ENCODE results near the gene COBL.

Gene COBL

DNA sequence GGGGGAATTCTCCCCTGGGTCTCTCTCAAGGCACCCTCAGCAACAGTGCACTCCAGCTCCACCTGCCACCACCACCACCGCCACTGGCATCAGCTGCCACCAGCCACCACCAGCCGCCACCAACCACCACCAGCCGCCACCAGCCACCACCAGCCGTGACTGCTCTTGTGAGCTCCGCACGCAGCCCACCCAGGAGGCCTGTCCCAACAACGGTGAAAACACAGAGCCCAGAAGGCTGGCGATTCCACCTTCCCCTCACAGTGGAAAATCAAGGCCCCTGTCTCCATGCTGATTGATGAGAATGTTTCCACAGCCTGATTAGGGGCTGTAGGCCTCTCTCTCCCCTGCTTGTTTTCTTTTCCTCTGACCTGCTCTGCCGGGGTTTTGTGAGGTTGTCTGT, 41.1 kb downstream of the COBL start:
- DNase-seq (ENCODE audit: low spot score) = no peak

DNA sequence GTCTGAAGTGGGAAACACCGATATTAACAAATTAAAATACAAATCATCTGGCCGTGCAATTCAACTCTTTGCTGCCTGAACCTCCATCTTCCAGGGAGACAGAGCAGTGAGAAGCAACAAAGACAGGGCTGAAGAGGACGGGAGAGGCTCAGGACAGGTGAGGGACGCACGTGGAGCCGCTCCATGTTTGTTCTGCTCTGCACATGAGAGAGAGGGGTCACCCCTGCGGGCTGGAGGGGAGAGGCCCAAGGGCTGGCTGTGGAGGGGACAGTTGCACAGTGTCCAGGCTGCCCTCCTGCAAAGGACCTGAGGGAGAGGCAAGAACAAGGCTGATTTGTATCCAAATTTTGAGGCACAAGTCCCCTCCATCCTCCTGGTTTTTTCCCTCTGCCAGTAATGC, 41.7 kb downstream of the COBL start:
- no peak for DNase-seq (ENCODE audit: low spot score)

- no peak for DNase-seq (ENCODE audit: low spot score)
Measured at GRCh38 chr7:51274001-51274400, 42.6 kb downstream of the COBL start.

DNA sequence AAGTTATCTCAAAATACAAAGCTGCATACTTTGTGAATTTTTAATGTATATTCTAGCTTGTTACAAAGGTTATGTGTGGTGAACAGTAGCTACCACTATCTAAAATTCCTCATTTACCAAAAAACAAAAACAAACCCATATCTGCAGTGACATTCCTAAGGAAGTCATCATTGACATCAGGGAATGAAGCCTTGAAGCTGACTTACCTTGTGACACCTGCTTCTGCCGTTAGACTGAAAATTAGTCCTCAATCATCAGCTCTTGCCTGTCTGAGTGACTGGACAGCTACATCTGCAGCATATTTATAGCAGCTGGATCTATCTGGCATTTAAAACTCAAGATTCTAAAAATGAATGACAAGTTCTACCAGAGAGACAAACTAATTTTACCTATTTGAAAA, 43.2 kb downstream of the COBL start:
- no peak for DNase-seq (ENCODE audit: low spot score)

- DNase-seq (ENCODE audit: low spot score) = no peak
Measured at GRCh38 chr7:51270965-51271364, 45.6 kb downstream of the COBL start.

GRCh38 chr7:51269911-51270310, 46.7 kb downstream of the COBL start:
- no peak for DNase-seq (ENCODE audit: low spot score)

DNA sequence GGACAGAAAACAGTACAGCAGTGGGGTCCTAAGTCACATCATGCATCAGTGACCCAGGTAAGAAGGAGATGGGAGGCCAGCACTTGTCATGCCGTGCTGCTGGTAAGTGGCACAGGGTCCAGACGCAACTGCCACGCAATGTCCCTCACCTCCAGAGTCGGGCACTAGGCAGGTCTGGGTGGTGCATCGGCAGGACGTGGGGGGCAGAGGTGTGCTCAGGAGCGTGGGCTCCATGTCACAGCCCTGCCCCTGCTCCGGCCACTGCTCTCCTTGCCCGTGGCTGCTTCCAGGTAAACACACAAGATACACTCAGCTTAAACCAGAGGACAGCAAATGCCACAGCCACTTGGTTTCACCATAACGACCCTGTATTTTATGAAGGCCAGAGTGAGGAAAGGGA, 47.3 kb downstream of the COBL start:
- no peak for DNase-seq (ENCODE audit: low spot score)

DNA sequence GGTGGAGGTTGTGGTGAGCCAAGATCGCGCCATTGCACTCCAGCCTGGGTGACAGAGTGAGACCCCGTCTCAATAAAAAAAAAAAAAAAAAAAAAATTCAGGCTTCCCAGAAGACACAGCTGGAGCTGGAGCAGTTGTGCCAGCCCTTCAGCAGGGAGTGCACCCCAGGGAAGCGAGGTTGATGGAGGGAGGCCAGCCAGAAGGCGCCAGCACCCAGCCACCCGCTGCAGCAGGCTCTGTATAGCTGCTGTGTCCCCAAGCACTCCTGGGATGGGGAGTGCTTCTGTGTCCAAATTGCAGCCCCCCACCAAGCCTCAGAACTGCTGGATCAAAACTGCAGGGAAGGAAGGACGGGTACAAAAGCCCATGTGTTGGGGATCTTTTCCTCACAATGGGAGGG, 47.8 kb downstream of the COBL start:
- no peak for DNase-seq (ENCODE audit: low spot score)

GRCh38 chr7:51267169-51267568, 49.4 kb downstream of the COBL start:
- no peak for DNase-seq (ENCODE audit: low spot score)

GRCh38 chr7:51265066-51265907, 51.3 kb downstream of the COBL start:
- DNase-seq (ENCODE audit: low spot score) = no peak

DNA sequence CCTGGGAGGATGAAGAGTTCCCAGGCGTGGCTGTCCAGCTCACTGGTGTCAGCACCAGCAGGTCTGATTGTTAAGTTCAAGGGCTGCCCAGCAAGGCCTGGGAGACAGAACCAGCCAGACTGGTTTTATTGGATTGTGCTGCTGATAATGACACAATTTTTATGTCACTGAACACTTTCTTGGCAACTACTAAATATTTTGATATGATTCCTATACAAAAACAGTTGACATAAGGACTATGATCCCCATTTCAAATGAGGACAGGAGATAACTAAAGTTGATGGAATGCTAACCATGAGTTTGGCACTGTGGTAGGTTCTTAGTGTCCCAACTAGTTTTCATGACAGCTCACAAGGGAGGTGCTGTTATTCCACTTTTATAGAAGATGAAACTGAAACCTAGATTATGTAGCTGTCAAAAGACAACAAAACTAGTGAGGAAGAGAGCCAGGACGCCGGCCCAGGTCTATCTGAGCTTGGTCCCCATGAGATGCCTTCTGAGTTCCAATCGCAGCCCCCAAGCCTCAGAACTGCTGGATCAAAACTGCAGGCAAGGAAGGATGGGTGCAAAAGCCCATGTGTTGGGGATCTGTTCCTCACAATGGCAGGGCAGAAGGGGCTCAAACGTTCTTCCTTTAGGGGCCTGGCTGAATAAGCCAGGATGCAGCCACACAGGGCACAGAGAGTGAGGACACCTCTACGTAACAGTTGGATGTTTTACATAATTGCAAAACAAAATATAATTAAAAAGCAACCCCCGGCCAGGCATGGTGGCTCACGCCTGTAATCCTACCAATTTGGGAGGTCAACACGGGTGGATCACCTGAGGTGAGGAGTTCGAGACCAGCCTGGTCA, 52.8 kb downstream of the COBL start:
- DNase-seq (ENCODE audit: low spot score) = peak; percentile 56

- no peak for DNase-seq (ENCODE audit: low spot score)
Measured at GRCh38 chr7:51262796-51263531, 53.6 kb downstream of the COBL start.

DNA sequence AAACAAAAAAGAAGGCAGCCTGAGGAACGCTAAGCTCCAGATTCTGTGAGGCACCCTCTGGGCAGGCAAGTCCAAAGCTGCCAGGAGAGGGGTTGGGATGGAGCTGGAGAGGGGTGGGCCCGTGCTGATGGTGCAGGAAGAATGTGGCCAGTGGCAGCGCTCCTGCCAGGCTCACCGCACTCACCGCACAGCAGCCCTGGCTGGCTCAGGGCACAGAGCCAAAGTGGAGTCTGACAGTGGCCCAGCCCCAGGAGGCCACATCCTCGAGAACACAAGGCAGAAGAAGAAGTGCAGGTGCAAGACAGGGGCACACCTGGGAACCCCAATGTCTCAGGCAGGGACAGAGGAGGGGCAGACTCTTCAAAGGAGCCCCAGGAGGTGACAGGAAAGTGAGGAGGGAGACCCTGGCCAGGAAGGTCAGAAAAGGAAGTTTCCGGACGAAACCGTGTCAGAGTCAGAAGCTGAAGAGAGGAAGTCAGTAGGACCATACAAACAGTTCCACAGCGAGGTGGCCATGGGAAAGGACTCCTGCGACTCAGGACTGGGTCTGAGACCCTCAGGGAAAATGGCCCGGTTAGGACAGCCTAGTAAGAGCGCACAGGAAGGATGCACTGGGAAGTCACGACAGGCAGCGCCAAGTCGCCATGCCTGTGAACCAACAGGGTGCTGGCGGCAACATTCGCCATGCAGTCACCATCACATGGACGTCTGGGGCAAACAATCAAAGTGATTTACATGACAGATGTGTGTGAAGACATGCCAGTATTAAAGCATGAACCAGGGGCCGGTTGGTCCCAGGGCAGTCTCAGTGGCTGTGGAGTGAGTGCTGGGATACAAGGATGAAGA, 54.4 kb downstream of the COBL start:
- DNase-seq (ENCODE audit: low spot score) = no peak

DNA sequence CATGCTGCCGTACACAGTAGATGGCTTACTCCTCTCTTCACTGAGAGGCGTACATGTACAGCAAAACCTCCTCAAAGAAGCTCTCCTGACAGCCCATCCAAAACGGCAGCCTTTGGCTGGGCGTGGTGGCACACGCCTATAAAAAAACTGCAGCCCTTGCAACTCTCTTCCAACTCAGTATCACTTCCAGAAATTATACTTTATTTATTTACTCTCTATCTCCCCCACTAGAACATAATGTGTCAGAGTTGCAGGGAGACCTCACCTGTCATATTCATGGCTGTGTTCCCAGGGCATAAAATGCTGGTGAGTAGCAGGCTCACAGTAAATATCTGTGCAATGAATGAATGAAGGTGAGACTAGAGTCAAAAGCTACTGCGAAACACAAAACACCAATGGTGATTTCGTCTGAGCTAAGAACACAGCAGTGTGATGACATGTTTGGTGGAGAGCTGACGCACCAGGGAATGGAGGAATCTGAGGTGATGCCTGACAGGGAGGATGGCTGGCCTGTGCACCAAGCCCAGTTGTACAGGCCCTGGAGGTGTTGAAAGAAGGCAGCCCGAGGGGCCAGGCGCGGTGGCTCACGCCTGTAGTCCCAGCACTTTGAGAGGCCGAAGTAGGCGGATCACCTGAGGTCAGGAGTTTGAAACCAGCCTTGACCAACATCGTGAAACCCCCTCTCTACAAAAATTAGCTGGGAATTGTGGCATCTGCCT, 55.3 kb downstream of the COBL start:
- DNase-seq (ENCODE audit: low spot score) = no peak

DNA sequence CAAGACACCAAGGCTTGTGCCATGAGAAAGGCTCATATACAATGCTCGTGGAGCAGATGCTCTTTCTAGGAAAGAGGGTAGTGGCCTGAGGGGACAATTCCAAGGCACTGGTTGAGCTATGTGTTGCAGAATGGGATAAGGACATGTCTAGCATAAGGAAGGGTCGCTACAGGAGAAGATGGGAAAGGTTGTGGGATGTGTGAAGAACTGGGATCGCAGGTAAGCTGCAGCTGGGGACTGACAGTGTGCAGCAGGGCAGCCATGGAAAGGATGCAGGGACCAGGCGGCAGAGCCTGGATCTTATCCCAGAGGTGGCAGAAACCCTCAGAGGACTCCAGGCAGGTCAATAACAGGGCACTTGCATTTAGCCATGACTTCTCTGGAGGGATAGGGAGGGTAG, 56.1 kb downstream of the COBL start:
- no peak for DNase-seq (ENCODE audit: low spot score)

GRCh38 chr7:51259766-51260165, 56.8 kb downstream of the COBL start:
- DNase-seq (ENCODE audit: low spot score) = no peak

DNA sequence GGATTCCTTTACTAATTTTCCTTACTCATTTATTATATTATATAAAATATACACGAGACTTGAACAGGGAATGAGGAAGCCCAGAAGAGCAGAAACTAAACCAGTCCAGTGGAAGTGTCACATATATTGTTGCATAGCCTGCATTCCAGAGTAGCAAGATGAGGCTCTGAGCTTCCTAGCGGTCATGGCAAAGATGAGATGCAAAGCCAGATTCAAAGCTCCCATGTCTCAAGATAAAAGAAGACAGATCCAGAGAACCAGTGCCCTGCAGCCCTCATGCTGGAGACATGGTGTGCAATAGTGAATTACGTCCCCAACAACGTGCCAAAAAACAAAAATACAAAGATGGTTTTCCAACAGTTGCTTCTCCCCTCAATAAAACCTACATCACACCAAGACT, 59.7 kb downstream of the COBL start:
- no peak for DNase-seq (ENCODE audit: low spot score)

DNA sequence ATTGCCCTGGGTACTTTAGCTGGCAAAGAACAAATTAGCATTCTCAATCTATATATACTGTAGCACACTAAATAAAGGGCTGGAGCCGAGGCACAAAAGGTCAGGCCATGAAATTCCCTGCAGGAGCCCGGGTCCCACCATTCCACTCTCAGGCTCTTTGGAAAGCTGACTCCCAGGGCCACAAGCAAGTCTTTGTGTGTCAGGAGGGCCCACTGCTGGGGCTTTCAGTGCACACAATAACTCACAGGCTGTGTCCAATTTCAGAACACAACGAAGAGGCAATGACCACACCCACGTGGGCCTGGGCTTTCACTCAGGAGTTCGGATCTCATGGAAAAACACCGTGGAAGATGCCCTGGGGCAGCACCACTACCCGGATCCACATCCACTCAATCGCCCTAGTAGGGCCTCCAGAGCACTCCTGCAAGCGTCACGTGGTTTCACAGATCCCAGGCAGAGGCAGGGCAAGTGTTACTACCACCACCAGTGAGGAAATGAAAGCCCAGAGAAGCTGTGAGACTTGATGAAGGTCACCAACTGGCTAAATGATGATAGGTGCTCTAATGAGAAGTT, 60.3 kb downstream of the COBL start:
- no peak for DNase-seq (ENCODE audit: low spot score)

- no peak for DNase-seq (ENCODE audit: low spot score)
Measured at GRCh38 chr7:51255536-51256208, 60.9 kb downstream of the COBL start.

DNA sequence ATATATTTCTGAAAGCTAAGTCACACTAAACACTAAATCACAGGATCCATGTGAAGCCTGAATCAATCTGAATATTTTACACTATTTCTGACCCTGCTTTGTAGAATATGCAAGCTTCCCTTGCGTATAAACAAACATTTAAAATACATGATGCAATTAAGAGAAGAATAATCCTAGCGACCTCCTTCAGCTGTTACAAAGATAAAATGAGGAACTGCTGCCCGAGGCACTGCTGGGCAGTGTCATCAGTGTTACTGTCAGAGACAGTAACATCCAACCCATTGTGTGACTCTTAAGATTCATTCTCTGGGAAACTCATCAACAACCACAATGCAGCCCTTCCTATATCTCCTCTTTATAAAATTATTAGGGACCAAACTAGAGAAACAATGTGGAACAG, 61.6 kb downstream of the COBL start:
- no peak for DNase-seq (ENCODE audit: low spot score)
